Measurements from ENCODE around the gene TCAIM. TPM values are rescaled to one million over a fixed set of nuclear protein-coding genes. Genes with fewer than 3 reads are reported as not detected.
A peak's percentile ranks its signal among the peaks of the same experiment; 100 is the strongest.
"Not testable (repeated sequence)": the region's sequence is repeated elsewhere in the genome, so short reads cannot be mapped to it uniquely, and the experiment has no call there.

TCAIM gene
- total RNA-seq, 1 donor from 2014 or later: 52.2 TPM

GRCh38 chr3:44342176-44342790 lies 3.7 kb downstream of the TCAIM start:
- DNase-seq (ENCODE audit: low spot score in 2 of 2): no peak

GRCh38 chr3:44343421-44343820 lies 4.9 kb downstream of the TCAIM start:
- DNase-seq (ENCODE audit: low spot score in 2 of 2) (no peak), FAIRE-seq (no peak)

More at GRCh38 chr3:44342176-44342790, 3.7 kb downstream of the TCAIM start:
- FAIRE-seq: no peak

- not testable (repeated sequence) for DNase-seq (ENCODE audit: low spot score in 2 of 2)
Observed at GRCh38 chr3:44346590-44346989, 8.0 kb downstream of the TCAIM start.

GRCh38 chr3:44348993-44349392 lies 10.4 kb downstream of the TCAIM start:
- DNase-seq (ENCODE audit: low spot score in 2 of 2) (no peak), FAIRE-seq (no peak)

More at GRCh38 chr3:44346590-44346989, 8.0 kb downstream of the TCAIM start:
- FAIRE-seq: not testable (repeated sequence)

GRCh38 chr3:44353355-44353924 lies 14.9 kb downstream of the TCAIM start:
- no peak for FAIRE-seq
- DNase-seq (ENCODE audit: low spot score in 2 of 2): no peak

- DNase-seq (ENCODE audit: low spot score in 2 of 2): peak in 1 of 2 donors; percentile 28
- FAIRE-seq: no peak
Observed at GRCh38 chr3:44355362-44356033, 16.9 kb downstream of the TCAIM start.

- DNase-seq (ENCODE audit: low spot score in 2 of 2) (no peak), FAIRE-seq (no peak)
Observed at GRCh38 chr3:44359146-44359751, 20.7 kb downstream of the TCAIM start.

GRCh38 chr3:44363591-44363990 lies 25.0 kb downstream of the TCAIM start:
- FAIRE-seq (no peak), DNase-seq (ENCODE audit: low spot score in 2 of 2) (no peak)

GRCh38 chr3:44365952-44366351 lies 27.4 kb downstream of the TCAIM start:
- DNase-seq (ENCODE audit: low spot score in 2 of 2) (no peak), FAIRE-seq (no peak)

- FAIRE-seq (no peak), DNase-seq (ENCODE audit: low spot score in 2 of 2) (no peak)
Observed at GRCh38 chr3:44375450-44375849, 36.9 kb downstream of the TCAIM start.

- no peak for DNase-seq (ENCODE audit: low spot score in 2 of 2)
- FAIRE-seq: no peak
Observed at GRCh38 chr3:44387404-44387803, 48.8 kb downstream of the TCAIM start.

- FAIRE-seq (no peak), DNase-seq (ENCODE audit: low spot score in 2 of 2) (no peak)
Observed at GRCh38 chr3:44392489-44392888, 53.9 kb downstream of the TCAIM start.

- FAIRE-seq: no peak
- no peak for DNase-seq (ENCODE audit: low spot score in 2 of 2)
Observed at GRCh38 chr3:44395714-44396113, 57.1 kb downstream of the TCAIM start.

- FAIRE-seq (no peak), DNase-seq (ENCODE audit: low spot score in 2 of 2) (no peak)
Observed at GRCh38 chr3:44396200-44397171, 57.9 kb downstream of the TCAIM start.

GRCh38 chr3:44398271-44398670 lies 59.7 kb downstream of the TCAIM start:
- not testable (repeated sequence) for DNase-seq (ENCODE audit: low spot score in 2 of 2); FAIRE-seq

GRCh38 chr3:44398853-44399252 lies 60.3 kb downstream of the TCAIM start:
- DNase-seq (ENCODE audit: low spot score in 2 of 2) (no peak), FAIRE-seq (no peak)

GRCh38 chr3:44400771-44401170 lies 62.2 kb downstream of the TCAIM start:
- FAIRE-seq: no peak

GRCh38 chr3:44402548-44402947 lies 64.0 kb downstream of the TCAIM start:
- FAIRE-seq (no peak), DNase-seq (ENCODE audit: low spot score in 2 of 2) (no peak)

More at GRCh38 chr3:44400771-44401170, 62.2 kb downstream of the TCAIM start:
- DNase-seq (ENCODE audit: low spot score in 2 of 2): no peak

GRCh38 chr3:44409640-44410410 lies 71.3 kb downstream of the TCAIM start:
- no peak for FAIRE-seq
- DNase-seq (ENCODE audit: low spot score in 2 of 2): no peak
